A549 (cell line): ENCODE measurements around the gene MED26.

Source experiments
- BHLHE40 ChIP-seq: IDR thresholded peaks from 2 replicates; pipeline ENCODE4 v1.6.1; 2012; ENCODE audit warnings: low read depth, low read length, inconsistent platforms
- CEBPB ChIP-seq, 2 experiments: fragments of >200 bp in 1 of 2; sonication (Bioruptor Twin) in 1 of 2; formaldehyde crosslinking in 1 of 2; IDR thresholded peaks; 2 replicates each; pipeline ENCODE4 v1.6.1; 2012 to 2016
- E2F6 ChIP-seq: IDR thresholded peaks from 2 replicates; pipeline ENCODE4 v1.6.1; 2012; ENCODE audit warnings: low read depth, borderline replicate concordance
- EHF ChIP-seq: fragments of 250-450 bp; sonication (Bioruptor Pico); IDR thresholded peaks from 2 replicates; pipeline ENCODE4 v1.5.0; 2020; ENCODE audit warnings: mild to moderate bottlenecking
- NFE2L2 ChIP-seq: fragments of 150-350 bp; conservative IDR thresholded peaks from 2 replicates; pipeline ENCODE4 v1.6.1; 2014; ENCODE audit warnings: low read length
- NR3C1 ChIP-seq: fragments of >200 bp; sonication (Bioruptor Twin); formaldehyde crosslinking; IDR thresholded peaks from 3 replicates; pipeline ENCODE4 v1.6.1; 2017
- POLR2A ChIP-seq: IDR thresholded peaks from 2 replicates; pipeline ENCODE4 v1.6.1; 2012; ENCODE audit warnings: mild to moderate bottlenecking, low read length
- TP53 ChIP-seq: fragments of 250-450 bp; sonication (Bioruptor Pico); IDR thresholded peaks from 2 replicates; pipeline ENCODE4 v1.5.0; 2021; ENCODE audit warnings: mild to moderate bottlenecking, moderate library complexity
- TF ChIP-seq, protein P1 (sequence below): fragments of >200 bp; sonication (Bioruptor Twin); formaldehyde crosslinking; IDR thresholded peaks from 3 replicates; pipeline ENCODE4 v1.5.1; 2016
- TF ChIP-seq, protein P2 (sequence below): IDR thresholded peaks from 2 replicates; pipeline ENCODE4 v1.6.1; 2012

GRCh38 chr19:16573925-16574324 is 54.1 kb downstream of the MED26 start:
- TF ChIP-seq TP53 (CRISPR knock-in tag) (no peak), E2F6 (no peak), POLR2A (no peak), BHLHE40 (no peak), CEBPB (IDR thresholded peaks at IDR 0.05) (no peak), NR3C1 (no peak), EHF (no peak), NFE2L2 (no peak)
- TF ChIP-seq, protein P1, sequence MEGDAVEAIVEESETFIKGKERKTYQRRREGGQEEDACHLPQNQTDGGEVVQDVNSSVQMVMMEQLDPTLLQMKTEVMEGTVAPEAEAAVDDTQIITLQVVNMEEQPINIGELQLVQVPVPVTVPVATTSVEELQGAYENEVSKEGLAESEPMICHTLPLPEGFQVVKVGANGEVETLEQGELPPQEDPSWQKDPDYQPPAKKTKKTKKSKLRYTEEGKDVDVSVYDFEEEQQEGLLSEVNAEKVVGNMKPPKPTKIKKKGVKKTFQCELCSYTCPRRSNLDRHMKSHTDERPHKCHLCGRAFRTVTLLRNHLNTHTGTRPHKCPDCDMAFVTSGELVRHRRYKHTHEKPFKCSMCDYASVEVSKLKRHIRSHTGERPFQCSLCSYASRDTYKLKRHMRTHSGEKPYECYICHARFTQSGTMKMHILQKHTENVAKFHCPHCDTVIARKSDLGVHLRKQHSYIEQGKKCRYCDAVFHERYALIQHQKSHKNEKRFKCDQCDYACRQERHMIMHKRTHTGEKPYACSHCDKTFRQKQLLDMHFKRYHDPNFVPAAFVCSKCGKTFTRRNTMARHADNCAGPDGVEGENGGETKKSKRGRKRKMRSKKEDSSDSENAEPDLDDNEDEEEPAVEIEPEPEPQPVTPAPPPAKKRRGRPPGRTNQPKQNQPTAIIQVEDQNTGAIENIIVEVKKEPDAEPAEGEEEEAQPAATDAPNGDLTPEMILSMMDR, result no peak
- TF ChIP-seq, protein P2, sequence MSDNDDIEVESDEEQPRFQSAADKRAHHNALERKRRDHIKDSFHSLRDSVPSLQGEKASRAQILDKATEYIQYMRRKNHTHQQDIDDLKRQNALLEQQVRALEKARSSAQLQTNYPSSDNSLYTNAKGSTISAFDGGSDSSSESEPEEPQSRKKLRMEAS, result no peak
